HCT116 (cell line): ENCODE measurements around the gene ABCG1. TPM values are rescaled to one million over a fixed set of nuclear protein-coding genes. Genes with fewer than 3 reads are reported as not detected.

ENCODE experiments used
- ATAC-seq: fragments of 200-7000 bp; cut with Tn5 transposase; 2 replicates; pipeline ENCODE4 v1.9.1; 2020; ENCODE audit warnings: mild to moderate bottlenecking, moderate library complexity
- BruUV-seq: library from RNA; stranded (reverse); fragments of 400-500 nt; replicated peaks from 2 replicates; lab custom pipeline; 2021; lab: Mats Ljungman, UMichigan
- CTCF ChIA-PET: fragments of 300-600 bp; sonication (Branson Sonifier 250); formaldehyde crosslinking; loops from one replicate; lab custom pipeline; 2021; ENCODE audit warnings: antibody characterized with exemption; lab: Charles Lee
- POLR2A ChIA-PET: fragments of 300-600, 350-600 bp; sonication (Branson Sonifier 250); formaldehyde crosslinking; loops from one replicate; lab custom pipeline; 2021; ENCODE audit warnings: antibody characterized with exemption; lab: Charles Lee
- RAD21 ChIA-PET, 2 experiments: fragments of 300-600 bp; sonication (Branson Sonifier 250); formaldehyde crosslinking; loops; one replicate each; lab custom pipeline; 2023; ENCODE audit warnings: low total read pairs in 2 of 2; ENCODE audit not compliant: uncharacterized antibody in 2 of 2, unreplicated experiment in 2 of 2, low non-redundant PET in 1 of 2; lab: Charles Lee
- DNase-seq: peaks from one replicate; pipeline ENCODE4 v3.0.0-alpha.2; 2010; ENCODE audit warnings: low read depth, low spot score
- H2AFZ ChIP-seq: fragments of 200-600 bp; shearing (Covaris generic), sonication (generic); 2 replicates; pipeline ENCODE4 v1.6.1; 2017; ENCODE audit warnings: low read depth, mixed run types, mixed read lengths, antibody characterized with exemption, low read length; ENCODE audit not compliant: poor library complexity, severe bottlenecking
- H3K27ac ChIP-seq: 2 replicates; pipeline ENCODE4 v1.5.1; 2012; ENCODE audit warnings: low read depth, low read length
- H3K27me3 ChIP-seq: fragments of 200-600 bp; sonication (generic); 2 replicates; pipeline ENCODE4 v1.6.1; 2016; ENCODE audit warnings: mixed run types, low read length, mixed read lengths; ENCODE audit not compliant: insufficient read depth
- H3K36me3 ChIP-seq, 2 experiments: fragments of 200-500 bp in 1 of 2; fragments of 200-600 bp in 1 of 2; sonication (Bioruptor generic) in 1 of 2; sonication (generic) in 1 of 2; 2 replicates each; pipeline versions ENCODE4 v1.5.1 to v1.6.1; 2014 to 2016; ENCODE audit warnings: low read length in 2 of 2, inconsistent platforms in 1 of 2, mixed read lengths in 1 of 2, mixed run types in 1 of 2; ENCODE audit not compliant: insufficient read depth in 2 of 2, control insufficient read depth in 1 of 2
- H3K4me1 ChIP-seq, 2 experiments: fragments of 200-600 bp in 1 of 2; sonication (generic) in 1 of 2; 2 replicates each; pipeline versions ENCODE4 v1.5.1 to v1.6.1; 2012 to 2017; ENCODE audit warnings: low read length in 2 of 2, inconsistent platforms in 1 of 2, mild to moderate bottlenecking in 1 of 2, mixed read lengths in 1 of 2, mixed run types in 1 of 2, moderate library complexity in 1 of 2; ENCODE audit not compliant: insufficient read depth in 2 of 2, control insufficient read depth in 1 of 2
- H3K4me2 ChIP-seq: fragments of 200-600 bp; sonication (generic); 2 replicates; pipeline ENCODE4 v1.6.1; 2017; ENCODE audit warnings: mixed run types, low read length, mixed read lengths
- H3K4me3 ChIP-seq, 2 experiments: fragments of 200-600 bp in 1 of 2; sonication (generic) in 1 of 2; replicated peaks in 1 of 2; 2 replicates each; pipeline ENCODE4 v1.5.1; 2011 to 2016; ENCODE audit warnings: low read length in 2 of 2, control low read depth in 1 of 2, low read depth in 1 of 2, mild to moderate bottlenecking in 1 of 2, mixed read lengths in 1 of 2, mixed run types in 1 of 2
- H3K79me2 ChIP-seq: fragments of 200-600 bp; sonication (generic); 2 replicates; pipeline ENCODE4 v1.6.1; 2017; ENCODE audit warnings: mild to moderate bottlenecking, mixed run types, low read length, moderate library complexity, mixed read lengths; ENCODE audit not compliant: insufficient read depth
- H3K9ac ChIP-seq: fragments of 200-600 bp; sonication (generic); 2 replicates; pipeline ENCODE4 v1.6.1; 2016; ENCODE audit warnings: low read length, mixed read lengths
- H3K9me2 ChIP-seq: fragments of 200-600 bp; sonication (generic), shearing (Covaris generic); 2 replicates; pipeline ENCODE4 v1.6.1; 2017; ENCODE audit warnings: mixed run types, mild to moderate bottlenecking, moderate library complexity; ENCODE audit not compliant: insufficient read depth
- H3K9me3 ChIP-seq, 2 experiments: fragments of 200-500 bp in 1 of 2; fragments of 200-600 bp in 1 of 2; sonication (Bioruptor generic) in 1 of 2; sonication (generic) in 1 of 2; 2 replicates each; pipeline ENCODE4 v1.6.1; 2014 to 2017; ENCODE audit warnings: low read length in 2 of 2, mixed read lengths in 2 of 2, inconsistent platforms in 1 of 2, low read depth in 1 of 2, mild to moderate bottlenecking in 1 of 2, mixed run types in 1 of 2, moderate library complexity in 1 of 2; ENCODE audit not compliant: control insufficient read depth in 1 of 2, insufficient read depth in 1 of 2
- H4K20me1 ChIP-seq: fragments of 200-600 bp; sonication (generic), shearing (Covaris generic); 2 replicates; pipeline ENCODE4 v1.6.1; 2017; ENCODE audit warnings: mixed run types, mild to moderate bottlenecking, moderate library complexity; ENCODE audit not compliant: insufficient read depth
- CBX3 ChIP-seq: IDR thresholded peaks from 2 replicates; pipeline ENCODE4 v1.6.1; 2012; ENCODE audit warnings: low read depth
- EGR1 ChIP-seq: IDR thresholded peaks from 2 replicates; pipeline ENCODE4 v1.6.1; 2012; ENCODE audit warnings: low read depth
- EZH2 ChIP-seq: fragments of 200-600 bp; sonication (generic); IDR thresholded peaks from 2 replicates; pipeline ENCODE4 v1.6.1; 2017; ENCODE audit warnings: antibody characterized with exemption, mixed run types
- EZH2phosphoT487 ChIP-seq: fragments of 200-600 bp; IDR thresholded peaks from 2 replicates; pipeline ENCODE4 v1.6.1; 2018; ENCODE audit warnings: antibody characterized with exemption, borderline replicate concordance
- JUND ChIP-seq: IDR thresholded peaks from 2 replicates; pipeline ENCODE4 v1.6.1; 2012
- POLR2A ChIP-seq: IDR thresholded peaks from 2 replicates; pipeline ENCODE4 v1.7.0; 2011; ENCODE audit warnings: borderline replicate concordance; ENCODE audit not compliant: insufficient read depth, insufficient read length; ENCODE audit errors: extremely low read depth
- RAD21 ChIP-seq: IDR thresholded peaks from 2 replicates; pipeline ENCODE4 v1.6.1; 2012; ENCODE audit warnings: low read depth, mild to moderate bottlenecking
- SP1 ChIP-seq: IDR thresholded peaks from 2 replicates; pipeline ENCODE4 v1.6.1; 2012; ENCODE audit warnings: low read depth
- ZFX ChIP-seq: fragments of 450-650 bp; IDR thresholded peaks from 2 replicates; pipeline ENCODE4 v1.6.1; 2017
- intact Hi-C: fragments of 100-400 bp; cut with micrococcal nuclease; formaldehyde crosslinking; loops from 2 replicates; pipeline ENCODE4 v1.10.0; 2022
- total RNA-seq: library from RNA; stranded (reverse); gene quantifications from one replicate; pipeline ENCODE4 v1.2.1, GENCODE V29; 2021; ENCODE audit not compliant: unreplicated experiment
- TF ChIP-seq, protein P1 (sequence below): IDR thresholded peaks from 2 replicates; pipeline ENCODE4 v1.6.1; 2012
- TF ChIP-seq, protein P2 (sequence below), 3 experiments: fragments of 200-600 bp in 1 of 3; sonication (generic) in 1 of 3; IDR thresholded peaks in 2 of 3; conservative IDR thresholded peaks in 1 of 3; 2 replicates each; pipeline ENCODE4 v1.5.1; 2012 to 2017; ENCODE audit warnings: low read depth in 2 of 3, low read length in 2 of 3, antibody characterized with exemption in 1 of 3, borderline replicate concordance in 1 of 3, control low read depth in 1 of 3, mild to moderate bottlenecking in 1 of 3, mixed read lengths in 1 of 3, mixed run types in 1 of 3, moderate library complexity in 1 of 3; ENCODE audit not compliant: insufficient read depth in 1 of 3
- TF ChIP-seq, protein P3 (sequence below): IDR thresholded peaks from 2 replicates; pipeline ENCODE4 v1.6.1; 2012; ENCODE audit warnings: low read depth
- TF ChIP-seq, protein P4 (sequence below): IDR thresholded peaks from 2 replicates; pipeline ENCODE4 v1.6.1; 2012

ABCG1 gene
- total RNA-seq, 1 experiment from 2014 or later = 1.6 TPM

DNA sequence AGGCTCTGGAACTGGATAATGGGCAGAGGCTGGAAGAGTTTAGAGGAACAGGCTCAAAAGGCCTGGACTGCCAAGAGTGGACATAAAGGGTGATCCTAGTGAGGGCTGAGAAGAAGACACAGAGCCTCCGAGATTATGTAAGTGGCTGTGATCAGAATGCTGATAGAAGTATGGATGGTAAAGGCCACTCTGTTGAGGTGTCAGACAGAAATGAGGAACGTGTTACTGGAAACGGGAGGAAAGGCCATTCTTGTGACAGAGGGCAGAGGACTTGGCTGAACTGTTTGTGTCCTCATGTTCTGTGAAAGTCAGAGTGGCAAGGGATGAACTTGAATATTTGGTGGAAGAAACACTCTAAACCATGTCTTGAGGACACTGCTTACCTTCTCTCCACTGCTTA is 6.7 kb upstream of the ABCG1 start:
- Histone ChIP-seq H3K36me3 (no peaks in the 10 kb centered on the region), H3K4me1 (no peaks in the 10 kb centered on the region), H3K4me2 (no peak overlapping the region), H3K4me3 (no peak overlapping the region), H3K27ac (no peak overlapping the region), H3K27me3 (no peaks in the 10 kb centered on the region), H3K9ac (no peak overlapping the region), H2AFZ (no peak overlapping the region), H3K9me3 (no peaks in the 10 kb centered on the region), H4K20me1 (no peaks in the 10 kb centered on the region), H3K9me2 (no peaks in the 10 kb centered on the region), H3K79me2 (no peaks in the 10 kb centered on the region)
- no TSS peak for BruUV-seq
- DNase-seq (no peak), ATAC-seq (no peak)
- ChIA-PET POLR2A (no interaction called here), CTCF (no interaction called here), RAD21 (no interaction called here)
- TF ChIP-seq, protein P1, sequence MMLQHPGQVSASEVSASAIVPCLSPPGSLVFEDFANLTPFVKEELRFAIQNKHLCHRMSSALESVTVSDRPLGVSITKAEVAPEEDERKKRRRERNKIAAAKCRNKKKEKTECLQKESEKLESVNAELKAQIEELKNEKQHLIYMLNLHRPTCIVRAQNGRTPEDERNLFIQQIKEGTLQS = no peak
- TF ChIP-seq CBX3 (no peak), POLR2A (no peak), SP1 (no peak), JUND (no peak), RAD21 (no peak), EGR1 (no peak), EZH2 (no peak), ZFX (no peak), EZH2phosphoT487 (no peak)
- TF ChIP-seq, protein P2, sequence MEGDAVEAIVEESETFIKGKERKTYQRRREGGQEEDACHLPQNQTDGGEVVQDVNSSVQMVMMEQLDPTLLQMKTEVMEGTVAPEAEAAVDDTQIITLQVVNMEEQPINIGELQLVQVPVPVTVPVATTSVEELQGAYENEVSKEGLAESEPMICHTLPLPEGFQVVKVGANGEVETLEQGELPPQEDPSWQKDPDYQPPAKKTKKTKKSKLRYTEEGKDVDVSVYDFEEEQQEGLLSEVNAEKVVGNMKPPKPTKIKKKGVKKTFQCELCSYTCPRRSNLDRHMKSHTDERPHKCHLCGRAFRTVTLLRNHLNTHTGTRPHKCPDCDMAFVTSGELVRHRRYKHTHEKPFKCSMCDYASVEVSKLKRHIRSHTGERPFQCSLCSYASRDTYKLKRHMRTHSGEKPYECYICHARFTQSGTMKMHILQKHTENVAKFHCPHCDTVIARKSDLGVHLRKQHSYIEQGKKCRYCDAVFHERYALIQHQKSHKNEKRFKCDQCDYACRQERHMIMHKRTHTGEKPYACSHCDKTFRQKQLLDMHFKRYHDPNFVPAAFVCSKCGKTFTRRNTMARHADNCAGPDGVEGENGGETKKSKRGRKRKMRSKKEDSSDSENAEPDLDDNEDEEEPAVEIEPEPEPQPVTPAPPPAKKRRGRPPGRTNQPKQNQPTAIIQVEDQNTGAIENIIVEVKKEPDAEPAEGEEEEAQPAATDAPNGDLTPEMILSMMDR (IDR thresholded peaks at IDR 0.05 in 2 of 3, conservative IDR thresholded peaks at IDR 0.05 in 1 of 3; ENCODE audit: borderline replicate concordance in 1 of 3, insufficient read depth in 1 of 3, low read depth in 2 of 3, low read length in 2 of 3) = no peak
- TF ChIP-seq, protein P3, sequence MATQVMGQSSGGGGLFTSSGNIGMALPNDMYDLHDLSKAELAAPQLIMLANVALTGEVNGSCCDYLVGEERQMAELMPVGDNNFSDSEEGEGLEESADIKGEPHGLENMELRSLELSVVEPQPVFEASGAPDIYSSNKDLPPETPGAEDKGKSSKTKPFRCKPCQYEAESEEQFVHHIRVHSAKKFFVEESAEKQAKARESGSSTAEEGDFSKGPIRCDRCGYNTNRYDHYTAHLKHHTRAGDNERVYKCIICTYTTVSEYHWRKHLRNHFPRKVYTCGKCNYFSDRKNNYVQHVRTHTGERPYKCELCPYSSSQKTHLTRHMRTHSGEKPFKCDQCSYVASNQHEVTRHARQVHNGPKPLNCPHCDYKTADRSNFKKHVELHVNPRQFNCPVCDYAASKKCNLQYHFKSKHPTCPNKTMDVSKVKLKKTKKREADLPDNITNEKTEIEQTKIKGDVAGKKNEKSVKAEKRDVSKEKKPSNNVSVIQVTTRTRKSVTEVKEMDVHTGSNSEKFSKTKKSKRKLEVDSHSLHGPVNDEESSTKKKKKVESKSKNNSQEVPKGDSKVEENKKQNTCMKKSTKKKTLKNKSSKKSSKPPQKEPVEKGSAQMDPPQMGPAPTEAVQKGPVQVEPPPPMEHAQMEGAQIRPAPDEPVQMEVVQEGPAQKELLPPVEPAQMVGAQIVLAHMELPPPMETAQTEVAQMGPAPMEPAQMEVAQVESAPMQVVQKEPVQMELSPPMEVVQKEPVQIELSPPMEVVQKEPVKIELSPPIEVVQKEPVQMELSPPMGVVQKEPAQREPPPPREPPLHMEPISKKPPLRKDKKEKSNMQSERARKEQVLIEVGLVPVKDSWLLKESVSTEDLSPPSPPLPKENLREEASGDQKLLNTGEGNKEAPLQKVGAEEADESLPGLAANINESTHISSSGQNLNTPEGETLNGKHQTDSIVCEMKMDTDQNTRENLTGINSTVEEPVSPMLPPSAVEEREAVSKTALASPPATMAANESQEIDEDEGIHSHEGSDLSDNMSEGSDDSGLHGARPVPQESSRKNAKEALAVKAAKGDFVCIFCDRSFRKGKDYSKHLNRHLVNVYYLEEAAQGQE = no peak
- TF ChIP-seq, protein P4, sequence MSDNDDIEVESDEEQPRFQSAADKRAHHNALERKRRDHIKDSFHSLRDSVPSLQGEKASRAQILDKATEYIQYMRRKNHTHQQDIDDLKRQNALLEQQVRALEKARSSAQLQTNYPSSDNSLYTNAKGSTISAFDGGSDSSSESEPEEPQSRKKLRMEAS = no peak
- intact Hi-C loops = no loop called here
